Testis (tissue), 2 donors: ENCODE data around the gene CNTFR.

Experiments
- POLR2A ChIP-seq: fragments of 450-650 bp; IDR thresholded peaks from one replicate; pipeline ENCODE4 v1.6.1; 2017; ENCODE audit warnings: antibody characterized with exemption, mild to moderate bottlenecking, moderate library complexity
- TF ChIP-seq, protein P1 (sequence below), 3 experiments: fragments of 450-650 bp in 2 of 3; fragments of 200-600 bp in 1 of 3; sonication (generic) in 1 of 3; IDR thresholded peaks; one replicate each; pipeline ENCODE4 v1.5.1; 2016 to 2019; ENCODE audit warnings: antibody characterized with exemption in 3 of 3, mild to moderate bottlenecking in 2 of 3, moderate library complexity in 1 of 3

GRCh38 chr9:34587271-34587670 lies 2.3 kb downstream of the CNTFR start:
- TF ChIP-seq, protein P1, sequence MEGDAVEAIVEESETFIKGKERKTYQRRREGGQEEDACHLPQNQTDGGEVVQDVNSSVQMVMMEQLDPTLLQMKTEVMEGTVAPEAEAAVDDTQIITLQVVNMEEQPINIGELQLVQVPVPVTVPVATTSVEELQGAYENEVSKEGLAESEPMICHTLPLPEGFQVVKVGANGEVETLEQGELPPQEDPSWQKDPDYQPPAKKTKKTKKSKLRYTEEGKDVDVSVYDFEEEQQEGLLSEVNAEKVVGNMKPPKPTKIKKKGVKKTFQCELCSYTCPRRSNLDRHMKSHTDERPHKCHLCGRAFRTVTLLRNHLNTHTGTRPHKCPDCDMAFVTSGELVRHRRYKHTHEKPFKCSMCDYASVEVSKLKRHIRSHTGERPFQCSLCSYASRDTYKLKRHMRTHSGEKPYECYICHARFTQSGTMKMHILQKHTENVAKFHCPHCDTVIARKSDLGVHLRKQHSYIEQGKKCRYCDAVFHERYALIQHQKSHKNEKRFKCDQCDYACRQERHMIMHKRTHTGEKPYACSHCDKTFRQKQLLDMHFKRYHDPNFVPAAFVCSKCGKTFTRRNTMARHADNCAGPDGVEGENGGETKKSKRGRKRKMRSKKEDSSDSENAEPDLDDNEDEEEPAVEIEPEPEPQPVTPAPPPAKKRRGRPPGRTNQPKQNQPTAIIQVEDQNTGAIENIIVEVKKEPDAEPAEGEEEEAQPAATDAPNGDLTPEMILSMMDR (IDR thresholded peaks at IDR 0.05), result no peak
- no peak for TF ChIP-seq POLR2A
